Measurements from ENCODE around the gene RHOBTB3. TPM values are rescaled to one million over a fixed set of nuclear protein-coding genes. Genes with fewer than 3 reads are reported as not detected.
"Not testable (repeated sequence)": the region's sequence is repeated elsewhere in the genome, so short reads cannot be mapped to it uniquely, and the experiment has no call there.

Gene RHOBTB3
- total RNA-seq, 4 donors from 2014 or later, result 55.6 to 216 (median 135) TPM

- H3K36me3 ChIP-seq, result no peaks in the 10 kb centered on the region
- TF ChIP-seq POLR2A (IDR thresholded peaks at IDR 0.05), result no peak
- TF ChIP-seq EP300 (IDR thresholded peaks at IDR 0.05), result no peak
- no peak for TF ChIP-seq POLR2AphosphoS5 (IDR thresholded peaks at IDR 0.05)
- TF ChIP-seq, protein P1, sequence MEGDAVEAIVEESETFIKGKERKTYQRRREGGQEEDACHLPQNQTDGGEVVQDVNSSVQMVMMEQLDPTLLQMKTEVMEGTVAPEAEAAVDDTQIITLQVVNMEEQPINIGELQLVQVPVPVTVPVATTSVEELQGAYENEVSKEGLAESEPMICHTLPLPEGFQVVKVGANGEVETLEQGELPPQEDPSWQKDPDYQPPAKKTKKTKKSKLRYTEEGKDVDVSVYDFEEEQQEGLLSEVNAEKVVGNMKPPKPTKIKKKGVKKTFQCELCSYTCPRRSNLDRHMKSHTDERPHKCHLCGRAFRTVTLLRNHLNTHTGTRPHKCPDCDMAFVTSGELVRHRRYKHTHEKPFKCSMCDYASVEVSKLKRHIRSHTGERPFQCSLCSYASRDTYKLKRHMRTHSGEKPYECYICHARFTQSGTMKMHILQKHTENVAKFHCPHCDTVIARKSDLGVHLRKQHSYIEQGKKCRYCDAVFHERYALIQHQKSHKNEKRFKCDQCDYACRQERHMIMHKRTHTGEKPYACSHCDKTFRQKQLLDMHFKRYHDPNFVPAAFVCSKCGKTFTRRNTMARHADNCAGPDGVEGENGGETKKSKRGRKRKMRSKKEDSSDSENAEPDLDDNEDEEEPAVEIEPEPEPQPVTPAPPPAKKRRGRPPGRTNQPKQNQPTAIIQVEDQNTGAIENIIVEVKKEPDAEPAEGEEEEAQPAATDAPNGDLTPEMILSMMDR (IDR thresholded peaks at IDR 0.05), result no peak
- no peaks in the 10 kb centered on the region for H3K4me1 ChIP-seq
- no peaks in the 10 kb centered on the region for H3K9me3 ChIP-seq
- no peak overlapping the region for H3K4me3 ChIP-seq
- 84 to 96% methylated on average over 17 to 20 of the region's 27 CpGs for WGBS, 2 donors (ENCODE audit: low coverage in 1 of 2)
- no peak overlapping the region for H3K27ac ChIP-seq
- ATAC-seq, result no peak
- no peaks in the 10 kb centered on the region for H3K27me3 ChIP-seq
Measured at GRCh38 chr5:95711501-95712346, 19.4 kb upstream of the RHOBTB3 start.

- Histone ChIP-seq H3K4me3 (no peak overlapping the region), H3K9me3 (no peaks in the 10 kb centered on the region), H3K27ac (no peak overlapping the region), H3K27me3 (no peaks in the 10 kb centered on the region), H3K36me3 (no peaks in the 10 kb centered on the region), H3K4me1 (no peaks in the 10 kb centered on the region)
- ATAC-seq, result no peak
- TF ChIP-seq POLR2A (IDR thresholded peaks at IDR 0.05), result no peak
- TF ChIP-seq EP300 (IDR thresholded peaks at IDR 0.05), result no peak
- TF ChIP-seq POLR2AphosphoS5 (IDR thresholded peaks at IDR 0.05), result no peak
- 50 to 58% methylated on average over 1 to 2 of the region's 2 CpGs for WGBS, 2 donors (ENCODE audit: low coverage in 1 of 2)
Measured at GRCh38 chr5:95712347-95712958, 18.7 kb upstream of the RHOBTB3 start.

GRCh38 chr5:95713246-95713645, 17.9 kb upstream of the RHOBTB3 start:
- ATAC-seq, H3K9me3 ChIP-seq, H3K36me3 ChIP-seq, H3K4me3 ChIP-seq, H3K27ac ChIP-seq, H3K27me3 ChIP-seq, H3K4me1 ChIP-seq: not testable (repeated sequence)
- WGBS, 2 donors (ENCODE audit: low coverage in 1 of 2), result 89 to 95% methylated on average over 4 of the region's 5 CpGs

DNA sequence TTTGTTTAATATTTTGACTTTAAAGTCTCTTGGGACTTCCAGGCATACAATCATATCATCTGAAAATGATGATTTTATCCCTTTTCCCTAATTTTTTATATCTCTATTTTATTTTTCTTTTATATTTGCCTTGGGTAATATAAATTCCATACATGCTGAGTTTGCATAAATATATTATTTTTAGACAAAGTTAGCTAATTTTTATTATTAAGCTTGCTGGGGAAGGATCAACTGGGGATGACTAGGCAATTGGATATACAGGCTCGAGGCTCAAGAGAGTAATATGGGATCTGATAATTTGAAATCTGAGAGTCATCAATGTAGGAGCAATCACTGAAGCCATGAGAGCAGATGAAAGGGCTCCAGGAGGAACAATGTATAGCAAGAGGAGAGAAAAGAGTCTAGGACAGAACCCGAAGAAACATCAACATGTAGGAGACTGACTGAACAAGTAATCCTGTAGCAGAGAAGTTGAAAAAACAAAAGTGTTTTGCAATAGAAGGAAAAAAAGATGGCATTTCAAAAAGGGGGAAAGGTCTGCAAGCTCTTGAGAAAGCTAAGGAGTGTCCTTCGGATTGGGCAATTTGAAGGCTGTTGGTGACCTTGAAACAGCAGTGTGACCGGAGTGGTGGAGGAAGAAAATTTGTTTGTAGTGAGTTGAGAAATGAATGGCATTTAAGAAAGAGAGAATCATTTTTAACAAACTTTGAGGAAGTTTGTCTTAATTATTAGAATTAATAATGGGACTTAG, 17.0 kb upstream of the RHOBTB3 start:
- H3K4me1 ChIP-seq, result no peaks in the 10 kb centered on the region
- no peak for ATAC-seq
- H3K36me3 ChIP-seq, result no peaks in the 10 kb centered on the region
- TF ChIP-seq POLR2AphosphoS5 (IDR thresholded peaks at IDR 0.05), result no peak
- TF ChIP-seq, protein P1 (IDR thresholded peaks at IDR 0.05), result no peak
- TF ChIP-seq POLR2A (IDR thresholded peaks at IDR 0.05), result no peak
- no peak for TF ChIP-seq EP300 (IDR thresholded peaks at IDR 0.05)
- WGBS, 2 donors (ENCODE audit: low coverage in 1 of 2), result 92 to 94% methylated on average over 4 of the region's 4 CpGs
- H3K27me3 ChIP-seq, result no peaks in the 10 kb centered on the region
- H3K4me3 ChIP-seq, result no peak overlapping the region
- H3K9me3 ChIP-seq, result no peaks in the 10 kb centered on the region
- no peak overlapping the region for H3K27ac ChIP-seq

GRCh38 chr5:95715799-95716461, 15.2 kb upstream of the RHOBTB3 start:
- no peak for ATAC-seq
- H3K27me3 ChIP-seq, result no peaks in the 10 kb centered on the region
- H3K4me3 ChIP-seq, result no peak overlapping the region
- H3K36me3 ChIP-seq, result no peaks in the 10 kb centered on the region
- no peaks in the 10 kb centered on the region for H3K9me3 ChIP-seq
- WGBS, 2 donors (ENCODE audit: low coverage in 1 of 2), result 45 to 93% methylated on average over 1 to 5 of the region's 5 CpGs
- H3K4me1 ChIP-seq, result peaks cover 0 to 15% (median 2%) of the 10 kb centered on the region in 3 donors
- H3K27ac ChIP-seq, result no peak overlapping the region
- no peak for TF ChIP-seq POLR2AphosphoS5 (IDR thresholded peaks at IDR 0.05)
- TF ChIP-seq POLR2A (IDR thresholded peaks at IDR 0.05), result no peak
- TF ChIP-seq EP300 (IDR thresholded peaks at IDR 0.05), result no peak
- TF ChIP-seq, protein P1 (IDR thresholded peaks at IDR 0.05), result no peak
